Measurements from ENCODE around the gene KRT9.

DNA sequence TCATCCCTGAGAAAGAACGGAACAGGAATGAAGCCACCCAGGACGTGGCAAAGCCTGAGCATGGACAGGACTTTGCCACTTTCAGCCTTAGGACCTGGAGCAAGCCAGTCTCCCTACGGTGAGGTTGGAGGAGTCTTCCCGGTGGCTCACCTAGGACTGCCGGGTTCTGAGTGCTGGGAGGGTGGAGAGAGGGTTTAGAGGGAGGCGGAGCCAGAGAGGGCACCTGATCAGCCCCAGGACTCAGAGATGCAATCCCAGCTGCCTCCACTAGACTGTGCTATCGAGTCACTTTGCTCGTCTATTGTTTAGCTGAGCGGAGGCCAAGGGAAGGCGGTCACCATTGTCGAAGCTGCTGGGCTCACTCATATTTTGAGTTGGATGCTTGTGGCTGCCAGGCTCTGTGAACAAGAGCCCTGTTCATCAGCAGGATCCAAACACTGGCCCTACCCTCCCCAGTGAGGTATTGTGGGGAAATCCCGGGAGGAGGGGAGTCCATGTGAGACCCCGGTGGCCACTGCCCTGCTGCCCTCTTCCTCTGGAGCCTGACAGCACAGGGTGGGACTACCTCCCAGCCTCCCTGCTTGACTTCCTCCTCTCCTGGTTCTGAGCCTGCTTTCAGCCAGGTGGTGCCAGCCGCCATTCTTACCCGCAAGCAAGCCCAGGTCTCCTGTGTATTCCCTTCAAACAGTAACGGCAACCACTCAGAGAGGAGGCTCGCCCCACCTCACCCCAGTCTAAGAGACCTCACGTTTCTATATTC is 7.8 kb upstream of the KRT9 start:
- peak; percentile 39 for TF ChIP-seq POLR2A (IDR thresholded peaks at IDR 0.05)
- TF ChIP-seq, protein P1, sequence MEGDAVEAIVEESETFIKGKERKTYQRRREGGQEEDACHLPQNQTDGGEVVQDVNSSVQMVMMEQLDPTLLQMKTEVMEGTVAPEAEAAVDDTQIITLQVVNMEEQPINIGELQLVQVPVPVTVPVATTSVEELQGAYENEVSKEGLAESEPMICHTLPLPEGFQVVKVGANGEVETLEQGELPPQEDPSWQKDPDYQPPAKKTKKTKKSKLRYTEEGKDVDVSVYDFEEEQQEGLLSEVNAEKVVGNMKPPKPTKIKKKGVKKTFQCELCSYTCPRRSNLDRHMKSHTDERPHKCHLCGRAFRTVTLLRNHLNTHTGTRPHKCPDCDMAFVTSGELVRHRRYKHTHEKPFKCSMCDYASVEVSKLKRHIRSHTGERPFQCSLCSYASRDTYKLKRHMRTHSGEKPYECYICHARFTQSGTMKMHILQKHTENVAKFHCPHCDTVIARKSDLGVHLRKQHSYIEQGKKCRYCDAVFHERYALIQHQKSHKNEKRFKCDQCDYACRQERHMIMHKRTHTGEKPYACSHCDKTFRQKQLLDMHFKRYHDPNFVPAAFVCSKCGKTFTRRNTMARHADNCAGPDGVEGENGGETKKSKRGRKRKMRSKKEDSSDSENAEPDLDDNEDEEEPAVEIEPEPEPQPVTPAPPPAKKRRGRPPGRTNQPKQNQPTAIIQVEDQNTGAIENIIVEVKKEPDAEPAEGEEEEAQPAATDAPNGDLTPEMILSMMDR (IDR thresholded peaks at IDR 0.05) = peak; percentile 60 to 91 (median 75)
- TF ChIP-seq POLR2AphosphoS5 (IDR thresholded peaks at IDR 0.05) = peak in 2 of 3 donors; percentile 21 to 78
- TF ChIP-seq EP300 (IDR thresholded peaks at IDR 0.05; ENCODE audit: low read depth) = no peak

Measured in transverse colon (tissue), 4 donors.